Lung (tissue), 12 donors: ENCODE results near the gene IL6ST. TPM values are rescaled to one million over a fixed set of nuclear protein-coding genes. Genes with fewer than 3 reads are reported as not detected.

Experiments
- ATAC-seq: fragments of 200-7000 bp; cut with Tn5 transposase; one replicate; pipeline ENCODE4 v1.9.1; 2020; ENCODE audit warnings: moderate number of reproducible peaks; ENCODE audit not compliant: insufficient read depth, low FRiP score
- DNase-seq, 3 donors: peaks; one replicate each; pipeline ENCODE4 v3.0.0-alpha.2; 2013 to 2017
- H3K27ac ChIP-seq, 2 donors: one replicate each; pipeline ENCODE4 v1.5.1; 2013; ENCODE audit warnings: mild to moderate bottlenecking in 2 of 2, moderate library complexity in 2 of 2, control low read depth in 1 of 2, inconsistent platforms in 1 of 2, low read depth in 1 of 2, low read length in 1 of 2
- H3K27me3 ChIP-seq, 3 donors: one replicate each; pipeline ENCODE4 v1.5.1; 2013; ENCODE audit warnings: low read length in 2 of 3; ENCODE audit not compliant: control insufficient read depth in 3 of 3, insufficient read depth in 3 of 3
- H3K36me3 ChIP-seq, 4 donors: one replicate each; pipeline ENCODE4 v1.5.1; 2013; ENCODE audit warnings: low read length in 4 of 4, mild to moderate bottlenecking in 1 of 4, moderate library complexity in 1 of 4; ENCODE audit not compliant: control insufficient read depth in 4 of 4, insufficient read depth in 4 of 4
- H3K4me1 ChIP-seq, 5 donors: one replicate each; pipeline ENCODE4 v1.5.1; 2013; ENCODE audit warnings: low read length in 5 of 5, mild to moderate bottlenecking in 2 of 5, moderate library complexity in 1 of 5; ENCODE audit not compliant: control insufficient read depth in 5 of 5, insufficient read depth in 5 of 5
- H3K4me3 ChIP-seq: one replicate; pipeline ENCODE4 v1.5.1; 2013; ENCODE audit warnings: mild to moderate bottlenecking, control low read depth, moderate library complexity
- H3K9ac ChIP-seq, 2 donors: one replicate each; pipeline ENCODE4 v1.5.1; 2013; ENCODE audit warnings: low read length in 2 of 2, control low read depth in 1 of 2; ENCODE audit not compliant: insufficient read depth in 1 of 2
- H3K9me3 ChIP-seq, 4 donors: one replicate each; pipeline ENCODE4 v1.5.1; 2013; ENCODE audit warnings: low read length in 3 of 4, mild to moderate bottlenecking in 1 of 4, moderate library complexity in 1 of 4; ENCODE audit not compliant: control insufficient read depth in 4 of 4, insufficient read depth in 3 of 4
- CTCF ChIP-seq: IDR thresholded peaks from 2 replicates; pipeline ENCODE4 v1.5.1; 2012; ENCODE audit warnings: mild to moderate bottlenecking; ENCODE audit errors: control extremely low read depth, extremely low read depth
- WGBS, 2 donors: extraction: QIAGEN DNeasy Blood & Tissue Kit; methylation state at CpG; one replicate each; pipeline ENCODE4 v1.1.7; 2013; 5-methylcytosine and 5-hydroxymethylcytosine counted together
- polyA plus RNA-seq, 2 donors: library from polyadenylated mRNA; stranded (reverse); fragments of 200-250 nt; gene quantifications; one replicate each; pipeline ENCODE4 v1.2.1, GENCODE V29; 2013
- total RNA-seq, 2 donors: library from RNA; depleted of rRNA in 1 of 2; stranded (reverse); fragments of >200 nt in 1 of 2; gene quantifications; one replicate each; pipeline ENCODE4 v1.2.1, GENCODE V29; 2014 to 2021
- donor health status: control.
- donor health status: control.
- donor health status: Bipolar disorder and iron deficiency.
- donor health status: healthy.
- donor health status: DM: yes; HTN: yes; CAD: no.

IL6ST gene
- total and polyA plus RNA-seq, 4 donors = 47.8 to 377 (median 196) TPM

- no peak for TF ChIP-seq CTCF
- 88 to 92% methylated on average over 5 of the region's 5 CpGs for WGBS, 2 donors
- H3K27me3 ChIP-seq = no peaks in the 10 kb centered on the region
- ATAC-seq (no peak), DNase-seq (no peak)
- H3K9ac ChIP-seq = no peak overlapping the region
- H3K4me3 ChIP-seq = no peak overlapping the region
- H3K9me3 ChIP-seq = no peaks in the 10 kb centered on the region
- H3K36me3 ChIP-seq = no peaks in the 10 kb centered on the region
- H3K27ac ChIP-seq = no peak overlapping the region
- no peaks in the 10 kb centered on the region for H3K4me1 ChIP-seq
These were observed 92.1 kb downstream of the IL6ST start for GRCh38 chr5:55902696-55903095.

- Histone ChIP-seq H3K27me3 (no peaks in the 10 kb centered on the region), H3K27ac (no peak overlapping the region), H3K4me1 (peaks cover 0 to 4% (median 0%) of the 10 kb centered on the region in 5 donors), H3K4me3 (no peak overlapping the region), H3K9ac (no peak overlapping the region), H3K36me3 (no peaks in the 10 kb centered on the region), H3K9me3 (no peaks in the 10 kb centered on the region)
- ATAC-seq (no peak), DNase-seq (no peak)
- TF ChIP-seq CTCF = no peak
These were observed 94.0 kb downstream of the IL6ST start for GRCh38 chr5:55900776-55901175.

GRCh38 chr5:55900068-55900467 is 94.7 kb downstream of the IL6ST start:
- Histone ChIP-seq H3K9ac (no peak overlapping the region), H3K36me3 (no peaks in the 10 kb centered on the region), H3K9me3 (no peaks in the 10 kb centered on the region), H3K4me3 (no peak overlapping the region), H3K27me3 (no peaks in the 10 kb centered on the region), H3K4me1 (peaks cover 0 to 4% (median 0%) of the 10 kb centered on the region in 5 donors), H3K27ac (no peak overlapping the region)
- no peak for TF ChIP-seq CTCF
- no peak for DNase-seq
- no peak for ATAC-seq
- WGBS, 2 donors = 78 to 97% methylated on average over 1 of the region's 1 CpG

- Histone ChIP-seq H3K4me1 (peaks cover 0 to 4% (median 0%) of the 10 kb centered on the region in 5 donors), H3K4me3 (no peak overlapping the region), H3K9me3 (no peaks in the 10 kb centered on the region), H3K27ac (no peak overlapping the region), H3K9ac (no peak overlapping the region), H3K27me3 (no peaks in the 10 kb centered on the region), H3K36me3 (no peaks in the 10 kb centered on the region)
- WGBS, 2 donors = 95 to 97% methylated on average over 6 of the region's 6 CpGs
- DNase-seq (no peak), ATAC-seq (no peak)
- TF ChIP-seq CTCF = no peak
These were observed 95.4 kb downstream of the IL6ST start for GRCh38 chr5:55899344-55899743.
